Muscle layer of duodenum (tissue), 2 donors: ENCODE data around the gene CR1.
A peak's percentile ranks its signal among the peaks of the same experiment; 100 is the strongest.
"Not testable (repeated sequence)": the region's sequence is repeated elsewhere in the genome, so short reads cannot be mapped to it uniquely, and the experiment has no call there.

ENCODE experiments used
- H3K27ac ChIP-seq: one replicate; pipeline ENCODE4 v1.7.0; 2013; ENCODE audit warnings: mild to moderate bottlenecking, low read length
- H3K27me3 ChIP-seq: one replicate; pipeline ENCODE4 v1.7.0; 2013; ENCODE audit warnings: low read depth, mild to moderate bottlenecking, control low read depth, low read length
- H3K36me3 ChIP-seq, 2 donors: one replicate each; pipeline ENCODE4 v1.7.0; 2013; ENCODE audit warnings: low read length in 2 of 2, control low read depth in 1 of 2, mild to moderate bottlenecking in 1 of 2; ENCODE audit not compliant: insufficient read depth in 2 of 2, control insufficient read depth in 1 of 2
- H3K4me1 ChIP-seq, 2 donors: one replicate each; pipeline ENCODE4 v1.7.0; 2013; ENCODE audit warnings: low read length in 2 of 2, mild to moderate bottlenecking in 2 of 2, control low read depth in 1 of 2, moderate library complexity in 1 of 2; ENCODE audit not compliant: insufficient read depth in 2 of 2, control insufficient read depth in 1 of 2
- H3K4me3 ChIP-seq, 2 donors: one replicate each; pipeline ENCODE4 v1.7.0; 2013; ENCODE audit warnings: low read length in 2 of 2, low read depth in 1 of 2, mild to moderate bottlenecking in 1 of 2
- H3K9me3 ChIP-seq, 2 donors: one replicate each; pipeline ENCODE4 v1.7.0; 2013; ENCODE audit warnings: low read length in 2 of 2, control low read depth in 1 of 2, mild to moderate bottlenecking in 1 of 2; ENCODE audit not compliant: control insufficient read depth in 1 of 2
- donor health status: healthy.

The CR1 gene

GRCh38 chr1:207661420-207661819, 165.5 kb downstream of the CR1 start:
- H3K4me3 ChIP-seq, H3K9me3 ChIP-seq, H3K27me3 ChIP-seq, H3K4me1 ChIP-seq, H3K36me3 ChIP-seq, H3K27ac ChIP-seq: not testable (repeated sequence)

GRCh38 chr1:207666342-207666741, 170.4 kb downstream of the CR1 start:
- Histone ChIP-seq H3K36me3 (no peaks in the 10 kb centered on the region), H3K4me3 (no peak overlapping the region), H3K27ac (no peak overlapping the region), H3K9me3 (peaks cover 0 to 2% of the 10 kb centered on the region in 2 donors), H3K4me1 (peaks cover 0 to 9% of the 10 kb centered on the region in 2 donors), H3K27me3 (peaks cover 9% of the 10 kb centered on the region)

- Histone ChIP-seq H3K4me3 (peak overlapping the region in 1 of 2 donors; percentile 25), H3K36me3 (no peaks in the 10 kb centered on the region), H3K27ac (no peak overlapping the region), H3K4me1 (peaks cover 0 to 9% of the 10 kb centered on the region in 2 donors), H3K27me3 (peaks cover 9% of the 10 kb centered on the region), H3K9me3 (peaks cover 0 to 2% of the 10 kb centered on the region in 2 donors)
Measured at GRCh38 chr1:207669528-207670009, 173.6 kb downstream of the CR1 start.

- peaks cover 0 to 9% of the 10 kb centered on the region in 2 donors for H3K4me1 ChIP-seq
- H3K27me3 ChIP-seq, result peaks cover 9% of the 10 kb centered on the region
- no peak overlapping the region for H3K27ac ChIP-seq
- peaks cover 0 to 2% of the 10 kb centered on the region in 2 donors for H3K9me3 ChIP-seq
- no peaks in the 10 kb centered on the region for H3K36me3 ChIP-seq
- no peak overlapping the region for H3K4me3 ChIP-seq
Measured at GRCh38 chr1:207670192-207670591, 174.2 kb downstream of the CR1 start.

- H3K36me3 ChIP-seq, result no peaks in the 10 kb centered on the region
- peaks cover 9% of the 10 kb centered on the region for H3K27me3 ChIP-seq
- peaks cover 0 to 9% of the 10 kb centered on the region in 2 donors for H3K4me1 ChIP-seq
- H3K27ac ChIP-seq, result no peak overlapping the region
- H3K4me3 ChIP-seq, result no peak overlapping the region
- peaks cover 0 to 2% of the 10 kb centered on the region in 2 donors for H3K9me3 ChIP-seq
Measured at GRCh38 chr1:207670997-207671396, 175.0 kb downstream of the CR1 start.

GRCh38 chr1:207672522-207673130, 176.7 kb downstream of the CR1 start:
- H3K36me3 ChIP-seq, result no peaks in the 10 kb centered on the region
- peaks cover 9% of the 10 kb centered on the region for H3K27me3 ChIP-seq
- H3K9me3 ChIP-seq, result no peaks in the 10 kb centered on the region
- H3K27ac ChIP-seq, result no peak overlapping the region
- H3K4me1 ChIP-seq, result peaks cover 0 to 9% of the 10 kb centered on the region in 2 donors
- H3K4me3 ChIP-seq, result no peak overlapping the region

- Histone ChIP-seq H3K36me3 (no peaks in the 10 kb centered on the region), H3K9me3 (no peaks in the 10 kb centered on the region), H3K4me3 (no peak overlapping the region), H3K27me3 (peaks cover 4% of the 10 kb centered on the region), H3K27ac (no peak overlapping the region), H3K4me1 (peaks cover 0 to 9% of the 10 kb centered on the region in 2 donors)
Measured at GRCh38 chr1:207673399-207673798, 177.4 kb downstream of the CR1 start.

- no peak overlapping the region for H3K4me3 ChIP-seq
- H3K27ac ChIP-seq, result no peak overlapping the region
- no peaks in the 10 kb centered on the region for H3K4me1 ChIP-seq
- H3K27me3 ChIP-seq, result no peaks in the 10 kb centered on the region
- no peaks in the 10 kb centered on the region for H3K9me3 ChIP-seq
- H3K36me3 ChIP-seq, result no peaks in the 10 kb centered on the region
Measured at GRCh38 chr1:207676153-207676552, 180.2 kb downstream of the CR1 start.

- H3K4me3 ChIP-seq, H3K36me3 ChIP-seq, H3K9me3 ChIP-seq, H3K27ac ChIP-seq, H3K4me1 ChIP-seq, H3K27me3 ChIP-seq: not testable (repeated sequence)
Measured at GRCh38 chr1:207680590-207681388, 184.8 kb downstream of the CR1 start.

- H3K27me3 ChIP-seq, H3K27ac ChIP-seq, H3K4me1 ChIP-seq, H3K36me3 ChIP-seq, H3K4me3 ChIP-seq, H3K9me3 ChIP-seq: not testable (repeated sequence)
Measured at GRCh38 chr1:207682872-207683434, 187.0 kb downstream of the CR1 start.

- not testable (repeated sequence) for H3K27me3 ChIP-seq, H3K4me3 ChIP-seq, H3K36me3 ChIP-seq, H3K4me1 ChIP-seq, H3K27ac ChIP-seq, H3K9me3 ChIP-seq
Measured at GRCh38 chr1:207690551-207690950, 194.6 kb downstream of the CR1 start.
